ENCODE results near the gene RTF2. TPM values are rescaled to one million over a fixed set of nuclear protein-coding genes. Genes with fewer than 3 reads are reported as not detected.

RTF2 gene
- total and polyA plus RNA-seq, 8 donors: 24.3 to 55.4 (median 28.1) TPM

DNA sequence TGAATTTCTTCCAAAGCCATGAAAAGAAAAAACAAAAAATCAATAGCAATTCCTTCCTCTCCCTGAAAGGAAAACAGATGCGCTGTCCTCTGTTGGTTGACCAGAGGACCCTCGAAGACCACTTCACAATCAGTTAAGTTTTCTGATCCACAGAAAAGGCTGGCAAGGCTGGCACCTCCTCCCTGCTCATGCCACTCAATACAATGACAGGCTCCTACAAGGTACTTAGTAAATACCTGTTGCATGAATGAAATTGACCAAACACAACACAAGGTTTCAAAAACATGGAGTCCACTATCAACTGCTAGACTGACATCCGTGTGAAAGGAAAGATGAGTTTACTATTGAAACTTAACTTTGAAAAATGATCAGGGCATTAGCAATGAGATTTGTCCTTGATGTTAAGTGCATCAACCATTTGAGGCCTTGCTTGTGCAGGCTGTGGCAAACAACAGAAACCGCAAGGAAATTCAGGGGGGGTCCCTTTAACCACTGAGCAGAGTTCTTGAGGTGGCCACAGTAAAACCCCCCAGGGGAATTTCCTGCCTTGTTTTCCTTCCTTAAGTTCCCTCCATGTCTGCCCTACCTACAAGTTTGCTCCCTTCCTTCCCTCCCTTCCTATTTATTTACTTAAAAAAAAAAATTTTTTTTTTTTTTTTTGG, 27.9 kb upstream of the RTF2 start:
- ATAC-seq: no peak

DNA sequence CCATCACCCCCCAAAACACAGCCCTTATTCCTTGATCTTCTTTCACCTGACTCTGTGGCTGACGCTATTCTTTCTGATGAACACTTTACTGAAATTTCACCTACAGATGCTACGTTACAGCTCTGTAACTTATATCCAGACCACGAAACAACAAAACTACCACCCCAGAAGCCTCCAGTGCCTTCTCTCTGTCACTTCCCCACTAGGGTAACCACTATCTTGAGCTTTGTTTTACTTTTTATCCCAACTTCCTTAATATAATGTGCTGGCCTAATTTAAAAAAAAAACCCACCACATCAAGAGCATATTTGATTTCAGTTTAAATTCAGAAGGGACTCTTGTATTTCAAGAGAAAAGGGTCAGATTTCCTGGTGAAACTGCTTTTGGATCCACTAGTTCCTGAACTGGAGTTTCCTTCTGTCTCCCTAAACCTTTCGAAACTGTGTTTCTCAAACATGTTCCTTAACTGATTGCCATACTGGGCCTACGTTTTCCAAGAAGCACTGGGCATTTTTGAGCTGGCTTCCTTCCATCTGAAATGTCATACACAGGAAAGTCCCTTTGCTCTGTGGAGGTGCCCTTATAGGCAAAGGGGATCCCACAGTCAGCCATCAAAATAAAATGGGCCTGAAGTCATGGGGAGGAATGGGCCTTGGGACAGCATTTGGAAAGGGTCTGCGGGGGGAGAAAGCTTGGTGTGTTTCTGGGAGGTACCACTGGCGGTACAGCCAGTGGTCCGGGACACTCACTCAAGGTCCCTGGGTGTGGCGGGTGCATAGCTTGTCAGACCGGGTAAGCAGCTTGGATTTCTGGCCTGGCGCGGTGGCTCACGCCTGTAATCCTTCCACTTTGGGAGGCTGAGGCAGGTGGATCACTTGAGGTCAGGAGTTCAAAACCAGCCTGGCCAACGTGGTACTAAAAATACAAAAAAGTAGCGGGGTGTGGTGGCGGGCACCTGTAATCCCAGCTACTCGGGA, 25.8 kb upstream of the RTF2 start:
- TF ChIP-seq, protein P1, sequence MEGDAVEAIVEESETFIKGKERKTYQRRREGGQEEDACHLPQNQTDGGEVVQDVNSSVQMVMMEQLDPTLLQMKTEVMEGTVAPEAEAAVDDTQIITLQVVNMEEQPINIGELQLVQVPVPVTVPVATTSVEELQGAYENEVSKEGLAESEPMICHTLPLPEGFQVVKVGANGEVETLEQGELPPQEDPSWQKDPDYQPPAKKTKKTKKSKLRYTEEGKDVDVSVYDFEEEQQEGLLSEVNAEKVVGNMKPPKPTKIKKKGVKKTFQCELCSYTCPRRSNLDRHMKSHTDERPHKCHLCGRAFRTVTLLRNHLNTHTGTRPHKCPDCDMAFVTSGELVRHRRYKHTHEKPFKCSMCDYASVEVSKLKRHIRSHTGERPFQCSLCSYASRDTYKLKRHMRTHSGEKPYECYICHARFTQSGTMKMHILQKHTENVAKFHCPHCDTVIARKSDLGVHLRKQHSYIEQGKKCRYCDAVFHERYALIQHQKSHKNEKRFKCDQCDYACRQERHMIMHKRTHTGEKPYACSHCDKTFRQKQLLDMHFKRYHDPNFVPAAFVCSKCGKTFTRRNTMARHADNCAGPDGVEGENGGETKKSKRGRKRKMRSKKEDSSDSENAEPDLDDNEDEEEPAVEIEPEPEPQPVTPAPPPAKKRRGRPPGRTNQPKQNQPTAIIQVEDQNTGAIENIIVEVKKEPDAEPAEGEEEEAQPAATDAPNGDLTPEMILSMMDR (IDR thresholded peaks at IDR 0.05): no peak
- FAIRE-seq: no peak
- no peaks in the 10 kb centered on the region for H3K36me3 ChIP-seq
- intact Hi-C loops (cut with DNase I): no loop called here
- H3K27me3 ChIP-seq: no peaks in the 10 kb centered on the region
- no peaks in the 10 kb centered on the region for H3K4me1 ChIP-seq
- no peak overlapping the region for H3K4me3 ChIP-seq
- DNase-seq: no peak
- H3K27ac ChIP-seq: no peak overlapping the region
- no peaks in the 10 kb centered on the region for H3K9me3 ChIP-seq
- ATAC-seq: peak in 1 of 4 donors; percentile 51
- 70 to 81% methylated on average over 17 of the region's 17 CpGs for WGBS, 2 donors

More for the DNA sequence above, 27.9 kb upstream of the RTF2 start:
- no peaks in the 10 kb centered on the region for H3K4me1 ChIP-seq
- intact Hi-C loops (cut with DNase I): no loop called here
- no peaks in the 10 kb centered on the region for H3K27me3 ChIP-seq
- TF ChIP-seq, protein P1 (IDR thresholded peaks at IDR 0.05): no peak
- WGBS, 2 donors: 53 to 68% methylated on average over 4 of the region's 4 CpGs
- no peaks in the 10 kb centered on the region for H3K36me3 ChIP-seq
- no peak overlapping the region for H3K27ac ChIP-seq
- no peak overlapping the region for H3K4me3 ChIP-seq
- FAIRE-seq (no peak), DNase-seq (no peak)
- H3K9me3 ChIP-seq: no peaks in the 10 kb centered on the region

DNA sequence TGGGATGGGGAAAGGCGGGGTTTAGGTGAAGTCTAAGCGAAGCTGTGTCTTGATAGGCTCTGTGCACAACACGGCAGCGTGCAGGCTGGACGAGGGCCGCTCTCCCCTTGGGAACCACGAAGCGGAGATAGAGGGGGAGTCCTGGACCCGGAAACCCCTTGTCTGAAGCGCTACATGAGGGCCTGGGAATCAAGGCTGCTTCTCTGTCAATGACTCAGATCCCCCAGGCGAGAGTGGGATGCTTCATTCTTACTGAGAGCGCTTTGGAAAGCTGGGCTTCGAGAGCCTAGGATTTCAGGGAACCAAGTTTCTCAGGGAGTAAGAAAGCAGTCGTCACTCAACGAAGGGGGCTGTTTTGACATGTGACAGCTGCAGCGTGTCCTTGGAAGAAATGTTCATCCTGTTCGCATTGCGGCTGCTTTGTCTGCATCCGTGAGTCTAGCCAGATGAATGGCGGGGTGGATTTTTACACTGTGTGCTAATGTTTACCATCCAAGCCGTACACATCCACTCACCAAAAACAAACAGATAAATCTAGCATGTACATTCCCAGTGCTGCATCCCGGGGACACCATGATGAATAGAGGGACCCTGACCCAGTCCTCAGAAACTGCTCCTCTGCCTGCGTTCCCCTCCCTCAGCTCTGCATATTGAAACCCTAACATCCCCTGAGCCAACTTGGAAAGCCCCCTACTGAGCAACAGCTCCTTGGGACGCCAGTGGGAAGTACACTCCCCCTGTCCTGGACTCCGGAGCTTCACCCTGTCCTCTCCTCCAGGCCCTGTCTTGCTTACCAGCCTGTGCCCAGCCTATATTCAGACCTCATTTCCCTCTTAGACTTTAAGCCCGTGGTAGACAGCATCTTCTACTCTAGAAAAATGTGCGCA, 24.5 kb upstream of the RTF2 start:
- no peak overlapping the region for H3K27ac ChIP-seq
- WGBS, 2 donors: 36 to 37% methylated on average over 27 of the region's 27 CpGs
- H3K4me3 ChIP-seq: no peak overlapping the region
- H3K36me3 ChIP-seq: no peaks in the 10 kb centered on the region
- intact Hi-C loops (cut with DNase I): no loop called here
- DNase-seq (no peak), ATAC-seq (peak in 1 of 4 donors; percentile 20), FAIRE-seq (no peak)
- H3K27me3 ChIP-seq: no peaks in the 10 kb centered on the region
- no peaks in the 10 kb centered on the region for H3K9me3 ChIP-seq
- TF ChIP-seq, protein P1 (IDR thresholded peaks at IDR 0.05): no peak
- no peaks in the 10 kb centered on the region for H3K4me1 ChIP-seq

DNA sequence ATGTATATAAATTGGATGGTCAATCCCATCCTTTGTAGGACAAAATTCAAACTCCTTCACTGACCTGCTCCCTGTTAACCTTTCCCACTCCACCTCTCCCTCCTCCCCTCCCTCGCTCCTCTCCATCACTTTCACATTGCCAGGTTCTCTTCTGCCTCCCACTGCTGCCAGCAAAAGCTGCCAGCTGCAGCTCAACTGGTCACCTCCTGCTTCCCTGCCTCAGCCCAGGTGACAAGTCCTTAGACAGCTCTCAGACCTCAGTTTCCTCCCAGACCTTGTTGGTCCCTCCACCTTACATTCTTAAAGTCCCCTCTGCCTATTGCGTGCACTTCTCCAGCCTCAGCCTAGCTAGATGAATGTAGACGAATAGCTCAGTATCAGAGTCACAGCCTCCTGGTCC, 23.3 kb upstream of the RTF2 start:
- no peak overlapping the region for H3K4me3 ChIP-seq
- TF ChIP-seq, protein P1 (IDR thresholded peaks at IDR 0.05): no peak
- no peaks in the 10 kb centered on the region for H3K9me3 ChIP-seq
- no peaks in the 10 kb centered on the region for H3K27me3 ChIP-seq
- WGBS, 2 donors: 63 to 66% methylated on average over 3 of the region's 3 CpGs
- H3K4me1 ChIP-seq: no peaks in the 10 kb centered on the region
- no peak for DNase-seq
- intact Hi-C loops (cut with DNase I): no loop called here
- H3K27ac ChIP-seq: no peak overlapping the region
- no peak for ATAC-seq
- H3K36me3 ChIP-seq: no peaks in the 10 kb centered on the region
- no peak for FAIRE-seq
